Measurements from ENCODE around the gene RPS6KB2.
A peak's percentile ranks its signal among the peaks of the same experiment; 100 is the strongest.
"Not testable (repeated sequence)": the region's sequence is repeated elsewhere in the genome, so short reads cannot be mapped to it uniquely, and the experiment has no call there.

RPS6KB2 gene

DNA sequence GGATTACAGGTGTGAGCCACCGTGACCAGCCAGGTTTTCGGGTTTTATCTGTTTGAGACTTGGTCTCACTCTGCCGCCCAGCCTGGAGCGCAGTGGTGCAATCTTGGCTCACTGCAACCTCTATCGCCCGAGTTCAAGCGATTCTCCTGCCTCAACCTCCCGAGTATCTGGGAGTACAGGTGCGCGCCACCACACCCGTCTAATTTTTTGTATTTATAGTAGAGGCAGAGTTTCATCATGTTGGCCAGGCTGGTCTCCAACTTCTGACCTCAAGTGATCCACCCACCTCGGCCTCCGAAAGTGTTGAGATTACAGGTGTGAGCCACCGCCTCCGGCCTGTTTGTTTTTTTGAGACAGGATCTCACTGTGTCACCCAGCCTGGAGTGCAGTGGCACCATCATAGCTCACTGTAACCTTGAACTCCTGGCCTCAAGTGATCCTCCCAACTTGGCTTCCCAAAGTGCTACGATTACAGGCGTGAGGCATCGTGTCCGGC, 882 bp upstream of the RPS6KB2 start:
- Histone ChIP-seq H3K36me3 (ENCODE audit: control insufficient read depth in 5 of 5, insufficient read depth in 5 of 5, low read length in 5 of 5) (peaks cover 0 to 27% (median 14%) of the 10 kb centered on the region in 5 donors), H3K9ac (ENCODE audit: low read length in 5 of 5) (peak overlapping the region; percentile 71 to 99 (median 97)), H3K4me1 (ENCODE audit: control insufficient read depth in 5 of 5, insufficient read depth in 5 of 5, low read length in 5 of 5) (peaks cover 4 to 21% (median 18%) of the 10 kb centered on the region in 5 donors), H3K27ac (ENCODE audit: low read depth, low read length) (peak overlapping the region; percentile 77), H3K4me3 (ENCODE audit: low read depth in 1 of 5, low read length in 5 of 5) (peak overlapping the region; percentile 86 to 97 (median 95))
- H3K9me3 ChIP-seq (ENCODE audit: control insufficient read depth in 5 of 5, low read length in 5 of 5); H3K27me3 ChIP-seq (ENCODE audit: control insufficient read depth in 5 of 5, insufficient read depth in 4 of 5, low read length in 5 of 5): not testable (repeated sequence)

DNA sequence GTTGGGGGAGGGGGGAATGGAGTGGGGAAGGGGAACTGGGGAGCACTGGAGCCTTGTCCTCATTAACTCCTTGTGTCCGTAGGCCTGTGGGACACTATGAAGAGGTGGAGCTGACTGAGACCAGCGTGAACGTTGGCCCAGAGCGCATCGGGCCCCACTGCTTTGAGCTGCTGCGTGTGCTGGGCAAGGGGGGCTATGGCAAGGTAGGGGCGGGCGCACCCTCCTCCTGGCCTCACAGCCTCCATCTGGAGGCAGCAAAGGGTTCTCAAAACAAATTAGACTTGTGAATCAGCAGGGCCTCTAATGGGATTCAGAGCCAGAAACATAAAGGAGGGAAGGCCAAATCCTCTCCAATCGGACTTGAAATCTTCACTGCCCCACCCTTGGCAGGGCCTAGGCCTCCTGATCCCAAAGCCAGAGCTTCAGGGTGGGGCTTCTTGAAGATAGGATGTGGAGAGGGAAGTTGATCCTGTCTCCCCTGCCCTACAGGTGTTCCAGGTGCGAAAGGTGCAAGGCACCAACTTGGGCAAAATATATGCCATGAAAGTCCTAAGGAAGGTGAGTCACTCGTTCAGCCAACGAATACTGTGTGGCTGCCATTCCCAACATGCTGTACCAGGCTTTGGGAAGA, 859 bp downstream of the RPS6KB2 start:
- Histone ChIP-seq H3K36me3 (ENCODE audit: control insufficient read depth in 5 of 5, insufficient read depth in 5 of 5, low read length in 5 of 5) (peaks cover 0 to 45% (median 31%) of the 10 kb centered on the region in 5 donors), H3K27me3 (ENCODE audit: control insufficient read depth in 5 of 5, insufficient read depth in 4 of 5, low read length in 5 of 5) (no peaks in the 10 kb centered on the region), H3K4me3 (ENCODE audit: low read depth in 1 of 5, low read length in 5 of 5) (peak overlapping the region; percentile 86 to 98 (median 96)), H3K4me1 (ENCODE audit: control insufficient read depth in 5 of 5, insufficient read depth in 5 of 5, low read length in 5 of 5) (peaks cover 4 to 21% (median 18%) of the 10 kb centered on the region in 5 donors), H3K9me3 (ENCODE audit: control insufficient read depth in 5 of 5, low read length in 5 of 5) (no peaks in the 10 kb centered on the region), H3K27ac (ENCODE audit: low read depth, low read length) (peak overlapping the region; percentile 77), H3K9ac (ENCODE audit: low read length in 5 of 5) (peak overlapping the region; percentile 89 to 99 (median 97))

DNA sequence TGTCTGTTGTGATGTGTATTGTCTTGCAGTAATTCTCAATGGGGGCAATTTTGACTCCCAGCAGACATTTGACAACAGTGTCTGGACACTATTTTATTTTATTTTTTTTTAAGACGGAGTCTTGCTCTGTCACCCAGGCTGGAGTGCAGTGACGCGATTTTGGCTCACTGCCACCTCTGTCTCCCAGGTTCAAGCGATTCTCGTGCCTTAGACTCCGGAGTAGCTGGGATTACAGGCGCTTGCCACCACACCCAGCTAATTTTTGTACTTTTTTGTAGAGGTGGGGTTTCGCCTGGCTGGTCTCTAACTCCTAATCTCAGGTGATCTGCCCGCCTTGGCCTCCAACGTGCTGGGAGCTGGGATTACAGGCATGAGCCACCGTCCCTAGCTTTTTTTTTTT, 1.4 kb downstream of the RPS6KB2 start:
- peaks cover 0 to 51% (median 37%) of the 10 kb centered on the region in 5 donors for H3K36me3 ChIP-seq (ENCODE audit: control insufficient read depth in 5 of 5, insufficient read depth in 5 of 5, low read length in 5 of 5)
- no peaks in the 10 kb centered on the region for H3K9me3 ChIP-seq (ENCODE audit: control insufficient read depth in 5 of 5, low read length in 5 of 5)
- H3K4me3 ChIP-seq (ENCODE audit: low read depth in 1 of 5, low read length in 5 of 5), result peak overlapping the region in 1 of 5 donors; percentile 96
- H3K27ac ChIP-seq (ENCODE audit: low read depth, low read length), result no peak overlapping the region
- H3K27me3 ChIP-seq (ENCODE audit: control insufficient read depth in 5 of 5, insufficient read depth in 4 of 5, low read length in 5 of 5), result no peaks in the 10 kb centered on the region
- peaks cover 4 to 21% (median 18%) of the 10 kb centered on the region in 5 donors for H3K4me1 ChIP-seq (ENCODE audit: control insufficient read depth in 5 of 5, insufficient read depth in 5 of 5, low read length in 5 of 5)
- H3K9ac ChIP-seq (ENCODE audit: low read length in 5 of 5), result peak overlapping the region in 2 of 5 donors; percentile 98 to 99

DNA sequence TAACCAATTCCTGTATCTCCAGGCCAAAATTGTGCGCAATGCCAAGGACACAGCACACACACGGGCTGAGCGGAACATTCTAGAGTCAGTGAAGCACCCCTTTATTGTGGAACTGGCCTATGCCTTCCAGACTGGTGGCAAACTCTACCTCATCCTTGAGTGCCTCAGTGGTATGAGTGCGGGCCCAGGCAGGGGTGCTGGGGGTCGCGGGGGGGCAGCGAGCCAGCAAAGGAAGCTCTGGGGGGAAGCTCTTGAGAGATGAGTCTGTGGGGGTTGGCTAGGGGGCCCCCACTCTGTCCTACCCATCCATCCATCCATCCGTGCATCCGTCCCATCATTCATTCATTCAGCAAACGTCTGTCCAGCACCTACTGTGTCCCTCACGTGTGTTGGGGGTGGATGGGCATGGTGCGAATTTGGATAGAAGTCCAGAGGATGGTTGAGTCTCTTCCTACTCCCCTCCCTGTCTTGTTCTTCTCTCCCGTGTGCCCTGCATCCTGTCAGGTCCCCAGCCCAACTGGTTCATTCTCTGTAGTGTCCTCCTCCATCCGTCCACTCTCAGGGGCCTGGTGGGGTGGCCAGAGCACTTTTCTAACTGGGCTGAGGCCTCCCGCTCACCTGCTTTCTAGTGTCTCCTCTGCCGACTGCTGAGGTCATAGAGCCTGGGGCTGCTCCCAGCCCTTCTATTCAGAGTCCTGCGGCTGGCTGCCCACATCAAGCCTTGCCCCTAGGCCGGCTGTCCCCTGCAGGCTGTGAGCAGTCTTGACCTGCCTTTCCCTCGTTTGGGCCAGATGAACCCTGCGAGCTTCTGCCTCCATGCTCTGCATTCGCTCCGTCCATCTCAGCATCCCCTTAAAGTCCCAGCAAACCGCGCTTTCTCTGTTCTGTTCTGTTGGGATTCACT, 3.3 kb downstream of the RPS6KB2 start:
- H3K9ac ChIP-seq (ENCODE audit: low read length in 5 of 5), result no peak overlapping the region
- H3K27ac ChIP-seq (ENCODE audit: low read depth, low read length), result no peak overlapping the region
- H3K36me3 ChIP-seq (ENCODE audit: control insufficient read depth in 5 of 5, insufficient read depth in 5 of 5, low read length in 5 of 5), result peaks cover 0 to 69% (median 50%) of the 10 kb centered on the region in 5 donors
- H3K4me3 ChIP-seq (ENCODE audit: low read depth in 1 of 5, low read length in 5 of 5), result no peak overlapping the region
- H3K27me3 ChIP-seq (ENCODE audit: control insufficient read depth in 5 of 5, insufficient read depth in 4 of 5, low read length in 5 of 5), result no peaks in the 10 kb centered on the region
- H3K9me3 ChIP-seq (ENCODE audit: control insufficient read depth in 5 of 5, low read length in 5 of 5), result no peaks in the 10 kb centered on the region
- H3K4me1 ChIP-seq (ENCODE audit: control insufficient read depth in 5 of 5, insufficient read depth in 5 of 5, low read length in 5 of 5), result peaks cover 4 to 33% (median 22%) of the 10 kb centered on the region in 5 donors

DNA sequence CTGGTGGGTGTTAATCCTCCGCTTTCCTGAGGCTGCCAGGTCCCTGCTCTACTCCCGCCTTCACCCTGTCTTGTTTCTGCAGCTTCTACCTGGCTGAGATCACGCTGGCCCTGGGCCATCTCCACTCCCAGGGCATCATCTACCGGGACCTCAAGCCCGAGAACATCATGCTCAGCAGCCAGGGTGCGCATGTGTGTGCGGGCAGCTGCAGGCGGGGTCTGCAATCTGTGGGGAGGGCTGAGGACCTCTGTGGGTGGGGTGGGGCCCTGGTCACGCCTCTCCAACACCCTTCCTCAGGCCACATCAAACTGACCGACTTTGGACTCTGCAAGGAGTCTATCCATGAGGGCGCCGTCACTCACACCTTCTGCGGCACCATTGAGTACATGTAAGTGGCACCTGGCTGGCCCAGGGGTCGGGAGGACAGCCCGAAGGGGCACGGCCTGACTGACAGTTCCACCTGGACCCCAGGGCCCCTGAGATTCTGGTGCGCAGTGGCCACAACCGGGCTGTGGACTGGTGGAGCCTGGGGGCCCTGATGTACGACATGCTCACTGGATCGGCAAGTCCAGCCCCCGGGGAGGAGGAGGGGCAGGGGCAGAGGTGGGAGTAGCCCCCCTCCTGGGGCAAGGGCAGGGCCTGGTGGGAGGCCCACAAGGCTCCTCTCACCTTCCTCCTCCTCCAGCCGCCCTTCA, 4.5 kb downstream of the RPS6KB2 start:
- Histone ChIP-seq H3K9me3 (ENCODE audit: control insufficient read depth in 5 of 5, low read length in 5 of 5) (no peaks in the 10 kb centered on the region), H3K4me1 (ENCODE audit: control insufficient read depth in 5 of 5, insufficient read depth in 5 of 5, low read length in 5 of 5) (peaks cover 4 to 29% (median 19%) of the 10 kb centered on the region in 5 donors), H3K27ac (ENCODE audit: low read depth, low read length) (no peak overlapping the region), H3K9ac (ENCODE audit: low read length in 5 of 5) (no peak overlapping the region), H3K36me3 (ENCODE audit: control insufficient read depth in 5 of 5, insufficient read depth in 5 of 5, low read length in 5 of 5) (peaks cover 0 to 77% (median 54%) of the 10 kb centered on the region in 5 donors), H3K27me3 (ENCODE audit: control insufficient read depth in 5 of 5, insufficient read depth in 4 of 5, low read length in 5 of 5) (no peaks in the 10 kb centered on the region), H3K4me3 (ENCODE audit: low read depth in 1 of 5, low read length in 5 of 5) (no peak overlapping the region)

DNA sequence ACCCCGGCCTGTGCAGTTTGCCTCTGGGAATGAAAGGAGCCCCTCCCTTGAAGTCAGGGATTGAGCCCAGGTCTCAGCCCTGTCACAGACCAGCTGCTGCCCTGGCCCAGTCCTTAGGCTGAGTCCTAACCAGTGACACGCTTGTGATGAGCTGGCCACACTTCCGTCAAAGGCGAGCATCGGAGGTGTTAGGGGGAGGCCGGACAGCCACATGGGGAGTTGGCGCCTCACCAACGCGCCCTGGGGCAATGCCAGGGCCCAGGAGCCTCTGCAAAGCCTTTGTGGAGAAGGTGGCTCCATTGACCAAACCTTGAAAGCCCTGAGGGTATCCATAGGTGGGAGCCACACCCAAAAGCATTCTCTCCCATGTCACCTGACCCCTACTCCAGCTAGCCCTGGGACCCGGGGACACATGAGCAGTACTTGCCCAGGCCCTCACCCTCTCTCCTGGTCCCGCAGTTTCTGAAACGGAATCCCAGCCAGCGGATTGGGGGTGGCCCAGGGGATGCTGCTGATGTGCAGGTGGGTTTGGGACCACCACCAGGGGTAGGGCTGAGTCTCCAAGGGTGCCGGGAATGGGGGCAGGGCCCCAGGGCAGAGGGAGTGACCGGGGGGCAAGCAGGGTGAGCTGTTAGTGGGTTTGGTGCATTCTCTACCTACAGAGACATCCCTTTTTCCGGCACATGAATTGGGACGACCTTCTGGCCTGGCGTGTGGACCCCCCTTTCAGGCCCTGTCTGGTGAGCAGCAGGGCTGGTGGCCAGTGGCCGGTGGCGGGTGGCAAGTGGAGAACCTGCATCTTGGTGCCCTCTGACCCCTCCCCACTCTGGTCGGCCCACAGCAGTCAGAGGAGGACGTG, 5.5 kb downstream of the RPS6KB2 start:
- H3K4me3 ChIP-seq (ENCODE audit: low read depth in 1 of 5, low read length in 5 of 5), result no peak overlapping the region
- H3K36me3 ChIP-seq (ENCODE audit: control insufficient read depth in 5 of 5, insufficient read depth in 5 of 5, low read length in 5 of 5), result peaks cover 0 to 85% (median 60%) of the 10 kb centered on the region in 5 donors
- no peak overlapping the region for H3K27ac ChIP-seq (ENCODE audit: low read depth, low read length)
- no peak overlapping the region for H3K9ac ChIP-seq (ENCODE audit: low read length in 5 of 5)
- H3K27me3 ChIP-seq (ENCODE audit: control insufficient read depth in 5 of 5, insufficient read depth in 4 of 5, low read length in 5 of 5), result no peaks in the 10 kb centered on the region
- H3K4me1 ChIP-seq (ENCODE audit: control insufficient read depth in 5 of 5, insufficient read depth in 5 of 5, low read length in 5 of 5), result peaks cover 4 to 22% (median 16%) of the 10 kb centered on the region in 5 donors
- no peaks in the 10 kb centered on the region for H3K9me3 ChIP-seq (ENCODE audit: control insufficient read depth in 5 of 5, low read length in 5 of 5)

DNA sequence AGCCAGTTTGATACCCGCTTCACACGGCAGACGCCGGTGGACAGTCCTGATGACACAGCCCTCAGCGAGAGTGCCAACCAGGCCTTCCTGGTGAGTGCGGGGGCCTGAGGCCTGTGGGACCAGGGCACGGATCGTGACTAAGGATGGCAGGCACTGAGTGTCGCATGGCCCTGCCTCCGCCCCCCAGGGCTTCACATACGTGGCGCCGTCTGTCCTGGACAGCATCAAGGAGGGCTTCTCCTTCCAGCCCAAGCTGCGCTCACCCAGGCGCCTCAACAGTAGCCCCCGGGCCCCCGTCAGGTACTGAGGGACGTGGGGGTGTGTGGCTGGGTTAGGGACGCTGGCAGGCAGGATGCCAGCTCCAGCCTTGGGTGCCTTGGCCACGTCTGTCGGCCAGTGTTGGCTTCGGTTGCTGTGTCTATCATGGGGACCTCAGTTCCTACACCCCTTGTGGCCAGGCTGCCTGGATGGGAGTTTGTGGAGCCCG, 6.1 kb downstream of the RPS6KB2 start:
- peaks cover 1 to 18% (median 15%) of the 10 kb centered on the region in 5 donors for H3K4me1 ChIP-seq (ENCODE audit: control insufficient read depth in 5 of 5, insufficient read depth in 5 of 5, low read length in 5 of 5)
- H3K27me3 ChIP-seq (ENCODE audit: control insufficient read depth in 5 of 5, insufficient read depth in 4 of 5, low read length in 5 of 5), result no peaks in the 10 kb centered on the region
- H3K36me3 ChIP-seq (ENCODE audit: control insufficient read depth in 5 of 5, insufficient read depth in 5 of 5, low read length in 5 of 5), result peaks cover 0 to 87% (median 62%) of the 10 kb centered on the region in 5 donors

DNA sequence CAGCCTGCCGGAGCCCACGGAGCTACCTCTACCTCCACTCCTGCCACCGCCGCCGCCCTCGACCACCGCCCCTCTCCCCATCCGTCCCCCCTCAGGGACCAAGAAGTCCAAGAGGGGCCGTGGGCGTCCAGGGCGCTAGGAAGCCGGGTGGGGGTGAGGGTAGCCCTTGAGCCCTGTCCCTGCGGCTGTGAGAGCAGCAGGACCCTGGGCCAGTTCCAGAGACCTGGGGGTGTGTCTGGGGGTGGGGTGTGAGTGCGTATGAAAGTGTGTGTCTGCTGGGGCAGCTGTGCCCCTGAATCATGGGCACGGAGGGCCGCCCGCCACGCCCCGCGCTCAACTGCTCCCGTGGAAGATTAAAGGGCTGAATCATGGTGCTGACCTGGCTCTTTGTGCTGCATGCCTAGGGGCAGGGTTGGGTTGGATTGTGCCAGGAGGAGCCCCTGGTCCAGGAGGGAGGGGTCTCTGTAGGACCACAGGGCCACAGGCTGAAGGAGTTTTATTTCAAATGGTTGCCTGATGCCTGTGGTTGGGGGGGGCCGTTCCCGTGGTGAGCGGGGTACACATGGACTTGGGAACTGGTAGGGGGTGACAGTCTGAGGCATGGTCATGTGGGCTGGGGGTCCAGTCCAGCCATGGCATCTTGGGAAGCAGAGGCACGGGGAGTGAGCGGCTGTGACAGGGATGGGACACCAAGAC, 6.9 kb downstream of the RPS6KB2 start:
- no peak overlapping the region for H3K4me3 ChIP-seq (ENCODE audit: low read depth in 1 of 5, low read length in 5 of 5)
- H3K27ac ChIP-seq (ENCODE audit: low read depth, low read length), result no peak overlapping the region
- H3K9me3 ChIP-seq (ENCODE audit: control insufficient read depth in 5 of 5, low read length in 5 of 5), result no peaks in the 10 kb centered on the region
- H3K9ac ChIP-seq (ENCODE audit: low read length in 5 of 5), result no peak overlapping the region
- H3K27me3 ChIP-seq (ENCODE audit: control insufficient read depth in 5 of 5, insufficient read depth in 4 of 5, low read length in 5 of 5), result no peaks in the 10 kb centered on the region
- H3K4me1 ChIP-seq (ENCODE audit: control insufficient read depth in 5 of 5, insufficient read depth in 5 of 5, low read length in 5 of 5), result peaks cover 0 to 23% (median 20%) of the 10 kb centered on the region in 5 donors
- peaks cover 0 to 87% (median 70%) of the 10 kb centered on the region in 5 donors for H3K36me3 ChIP-seq (ENCODE audit: control insufficient read depth in 5 of 5, insufficient read depth in 5 of 5, low read length in 5 of 5)

More for the DNA sequence above, 6.1 kb downstream of the RPS6KB2 start:
- no peak overlapping the region for H3K4me3 ChIP-seq (ENCODE audit: low read depth in 1 of 5, low read length in 5 of 5)
- H3K9ac ChIP-seq (ENCODE audit: low read length in 5 of 5), result no peak overlapping the region
- H3K27ac ChIP-seq (ENCODE audit: low read depth, low read length), result no peak overlapping the region
- H3K9me3 ChIP-seq (ENCODE audit: control insufficient read depth in 5 of 5, low read length in 5 of 5), result no peaks in the 10 kb centered on the region

All from subcutaneous abdominal adipose tissue (tissue), 5 donors.